Parathyroid adenoma (tissue), 2 donors: Measurements from ENCODE around the gene GNAI3.

Experiments
- H2AFZ ChIP-seq: fragments of 300-600 bp; sonication (generic); one replicate; pipeline ENCODE4 v1.7.0; 2017; ENCODE audit warnings: antibody characterized with exemption, mild to moderate bottlenecking
- H3K27ac ChIP-seq: fragments of 300-600 bp; sonication (generic); one replicate; pipeline ENCODE4 v1.7.0; 2017
- H3K27me3 ChIP-seq: fragments of 300-600 bp; sonication (generic); one replicate; pipeline ENCODE4 v1.7.0; 2017; ENCODE audit warnings: low read length; ENCODE audit not compliant: control insufficient read depth, insufficient read depth
- H3K36me3 ChIP-seq: fragments of 300-600 bp; sonication (generic); one replicate; pipeline ENCODE4 v1.7.0; 2017; ENCODE audit warnings: low read length; ENCODE audit not compliant: control insufficient read depth, insufficient read depth
- H3K4me1 ChIP-seq: fragments of 300-600 bp; sonication (generic); one replicate; pipeline ENCODE4 v1.7.0; 2017; ENCODE audit warnings: control low read depth
- H3K4me2 ChIP-seq: fragments of 300-600 bp; sonication (generic); one replicate; pipeline ENCODE4 v1.7.0; 2017; ENCODE audit warnings: low read length
- H3K4me3 ChIP-seq: fragments of 300-600 bp; sonication (generic); one replicate; pipeline ENCODE4 v1.7.0; 2017; ENCODE audit warnings: low read depth, low read length
- H3K79me2 ChIP-seq: fragments of 300-600 bp; sonication (generic); one replicate; pipeline ENCODE4 v1.7.0; 2017; ENCODE audit warnings: control low read depth
- H3K9ac ChIP-seq: fragments of 300-600 bp; sonication (generic); one replicate; pipeline ENCODE4 v1.7.0; 2017; ENCODE audit warnings: mild to moderate bottlenecking
- H3K9me3 ChIP-seq: fragments of 300-600 bp; sonication (generic); one replicate; pipeline ENCODE4 v1.7.0; 2017; ENCODE audit warnings: low read length; ENCODE audit not compliant: control insufficient read depth
- CTCF ChIP-seq: fragments of 300-600 bp; sonication (generic); IDR thresholded peaks from one replicate; pipeline ENCODE4 v1.7.0; 2017; ENCODE audit warnings: antibody characterized with exemption, mild to moderate bottlenecking
- donor health status: primary hyperparathyroidism.

The GNAI3 gene

GRCh38 chr1:109650609-109651008, 102.2 kb downstream of the GNAI3 start:
- H3K4me1 ChIP-seq = no peaks in the 10 kb centered on the region
- no peak overlapping the region for H3K9ac ChIP-seq

GRCh38 chr1:109652402-109652801, 104.0 kb downstream of the GNAI3 start:
- no peaks in the 10 kb centered on the region for H3K27me3 ChIP-seq
- H3K4me1 ChIP-seq = no peaks in the 10 kb centered on the region
- no peak overlapping the region for H3K4me3 ChIP-seq
- no peaks in the 10 kb centered on the region for H3K9me3 ChIP-seq
- no peak overlapping the region for H3K27ac ChIP-seq
- H3K4me2 ChIP-seq = no peak overlapping the region
- no peak overlapping the region for H2AFZ ChIP-seq
- H3K9ac ChIP-seq = no peak overlapping the region
- no peak for TF ChIP-seq CTCF
- H3K79me2 ChIP-seq = no peaks in the 10 kb centered on the region
- H3K36me3 ChIP-seq = no peaks in the 10 kb centered on the region

More at GRCh38 chr1:109650609-109651008, 102.2 kb downstream of the GNAI3 start:
- Histone ChIP-seq H3K4me2 (no peak overlapping the region), H2AFZ (no peak overlapping the region), H3K9me3 (no peaks in the 10 kb centered on the region), H3K79me2 (no peaks in the 10 kb centered on the region), H3K27ac (no peak overlapping the region), H3K4me3 (no peak overlapping the region), H3K36me3 (no peaks in the 10 kb centered on the region), H3K27me3 (no peaks in the 10 kb centered on the region)
- no peak for TF ChIP-seq CTCF

GRCh38 chr1:109653306-109653705, 104.9 kb downstream of the GNAI3 start:
- no peak for TF ChIP-seq CTCF
- Histone ChIP-seq H3K27me3 (no peaks in the 10 kb centered on the region), H3K9me3 (no peaks in the 10 kb centered on the region), H3K79me2 (no peaks in the 10 kb centered on the region), H3K4me1 (no peaks in the 10 kb centered on the region), H3K36me3 (no peaks in the 10 kb centered on the region), H3K27ac (no peak overlapping the region), H2AFZ (no peak overlapping the region), H3K4me2 (no peak overlapping the region), H3K4me3 (no peak overlapping the region), H3K9ac (no peak overlapping the region)

- no peaks in the 10 kb centered on the region for H3K9me3 ChIP-seq
- H2AFZ ChIP-seq = no peak overlapping the region
- H3K4me3 ChIP-seq = no peak overlapping the region
- H3K4me2 ChIP-seq = no peak overlapping the region
- H3K4me1 ChIP-seq = no peaks in the 10 kb centered on the region
- H3K36me3 ChIP-seq = no peaks in the 10 kb centered on the region
- no peak overlapping the region for H3K9ac ChIP-seq
- no peaks in the 10 kb centered on the region for H3K27me3 ChIP-seq
- no peaks in the 10 kb centered on the region for H3K79me2 ChIP-seq
- no peak for TF ChIP-seq CTCF
- no peak overlapping the region for H3K27ac ChIP-seq
Observed at GRCh38 chr1:109654519-109654918, 106.1 kb downstream of the GNAI3 start.
